ENCODE measurements around the gene DAPK1.

The DAPK1 gene

GRCh38 chr9:87694236-87694755 lies 196.6 kb downstream of the DAPK1 start:
- H3K9me3 ChIP-seq (ENCODE audit: severe bottlenecking), result no peaks in the 10 kb centered on the region
- no peaks in the 10 kb centered on the region for H3K27me3 ChIP-seq (ENCODE audit: insufficient read depth, low read depth, severe bottlenecking)
- DNase-seq, result no peak
- H3K27ac ChIP-seq, result no peak overlapping the region
- H3K4me3 ChIP-seq (ENCODE audit: low read depth, low read length), result no peak overlapping the region
- peaks cover 14% of the 10 kb centered on the region for H3K36me3 ChIP-seq
- no peak for TF ChIP-seq CTCF (IDR thresholded peaks at IDR 0.05; ENCODE audit: low read depth, low read length)

- H3K4me3 ChIP-seq (ENCODE audit: low read depth, low read length), result no peak overlapping the region
- no peaks in the 10 kb centered on the region for H3K27me3 ChIP-seq (ENCODE audit: insufficient read depth, low read depth, severe bottlenecking)
- peaks cover 24% of the 10 kb centered on the region for H3K36me3 ChIP-seq
- no peak for TF ChIP-seq CTCF (IDR thresholded peaks at IDR 0.05; ENCODE audit: low read depth, low read length)
- no peak overlapping the region for H3K27ac ChIP-seq
- DNase-seq, result no peak
- no peaks in the 10 kb centered on the region for H3K9me3 ChIP-seq (ENCODE audit: severe bottlenecking)
Observed at GRCh38 chr9:87695523-87695922, 197.9 kb downstream of the DAPK1 start.

- Histone ChIP-seq H3K27ac (no peak overlapping the region), H3K36me3 (peaks cover 24% of the 10 kb centered on the region), H3K4me3 (ENCODE audit: low read depth, low read length) (no peak overlapping the region), H3K27me3 (ENCODE audit: insufficient read depth, low read depth, severe bottlenecking) (no peaks in the 10 kb centered on the region), H3K9me3 (ENCODE audit: severe bottlenecking) (no peaks in the 10 kb centered on the region)
- TF ChIP-seq CTCF (IDR thresholded peaks at IDR 0.05; ENCODE audit: low read depth, low read length), result no peak
- no peak for DNase-seq
Observed at GRCh38 chr9:87696641-87697040, 199.0 kb downstream of the DAPK1 start.

GRCh38 chr9:87698069-87698809 lies 200.6 kb downstream of the DAPK1 start:
- H3K4me3 ChIP-seq (ENCODE audit: low read depth, low read length), result no peak overlapping the region
- peaks cover 24% of the 10 kb centered on the region for H3K36me3 ChIP-seq
- H3K9me3 ChIP-seq (ENCODE audit: severe bottlenecking), result no peaks in the 10 kb centered on the region
- no peak for TF ChIP-seq CTCF (IDR thresholded peaks at IDR 0.05; ENCODE audit: low read depth, low read length)
- H3K27ac ChIP-seq, result no peak overlapping the region
- no peak for DNase-seq
- no peaks in the 10 kb centered on the region for H3K27me3 ChIP-seq (ENCODE audit: insufficient read depth, low read depth, severe bottlenecking)

- no peak for DNase-seq
Observed at GRCh38 chr9:87699835-87700234, 202.2 kb downstream of the DAPK1 start.

More at GRCh38 chr9:87699835-87700234, 202.2 kb downstream of the DAPK1 start:
- Histone ChIP-seq H3K4me3 (ENCODE audit: low read depth, low read length) (no peak overlapping the region), H3K27ac (no peak overlapping the region), H3K36me3 (peaks cover 27% of the 10 kb centered on the region), H3K9me3 (ENCODE audit: severe bottlenecking) (no peaks in the 10 kb centered on the region), H3K27me3 (ENCODE audit: insufficient read depth, low read depth, severe bottlenecking) (no peaks in the 10 kb centered on the region)
- TF ChIP-seq CTCF (IDR thresholded peaks at IDR 0.05; ENCODE audit: low read depth, low read length), result no peak
